ENCODE results near the gene IL23R. TPM values are rescaled to one million over a fixed set of nuclear protein-coding genes. Genes with fewer than 3 reads are reported as not detected.

Gene IL23R
- total and polyA plus RNA-seq, 2 of the 8 experiments (the other 6 are each of a cell fraction or from before 2014, with no cell fraction given) = not detected

DNA sequence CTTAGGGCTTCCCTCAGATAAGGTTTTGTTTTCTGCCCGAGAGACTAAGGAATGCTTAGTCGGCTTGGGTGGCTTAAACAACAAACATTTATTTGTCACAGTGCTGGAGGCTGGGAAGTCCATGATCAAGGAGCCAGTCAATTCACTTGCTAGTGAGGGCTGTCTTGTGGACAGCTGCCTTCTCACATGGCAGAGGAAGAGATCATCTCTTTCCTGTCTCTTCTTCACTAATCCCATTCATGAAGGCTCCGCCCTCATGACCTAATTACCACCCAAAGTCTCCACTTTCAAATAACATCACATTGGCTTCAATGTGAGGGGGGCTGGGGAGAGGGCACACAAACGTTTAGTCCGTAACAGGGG, 90.9 kb downstream of the IL23R start:
- H3K4me2 ChIP-seq (ENCODE audit: insufficient read depth in 1 of 2, low read depth in 2 of 2, low read length in 2 of 2) = no peak overlapping the region
- H4K91ac ChIP-seq (replicated peaks; ENCODE audit: insufficient read length, low read length) = no peak overlapping the region
- H3K18ac ChIP-seq (ENCODE audit: extremely low read depth, low read length) = no peak overlapping the region
- H3K23me2 ChIP-seq (ENCODE audit: low read depth, low read length) = no peaks in the 10 kb centered on the region
- POLR2A ChIA-PET (ENCODE audit: partially characterized antibody) = no interaction called here
- H2BK20ac ChIP-seq (ENCODE audit: low read length) = no peak overlapping the region
- H3K9me3 ChIP-seq (ENCODE audit: insufficient read depth in 2 of 2, low read depth in 1 of 2, low read length in 1 of 2) = peaks cover 0 to 7% of the 10 kb centered on the region in 2 experiments; a peak in 2 of 4 replicates
- no peak overlapping the region for H4K5ac ChIP-seq (ENCODE audit: insufficient read length, low read depth, low read length)
- no peak overlapping the region for H3K23ac ChIP-seq (ENCODE audit: insufficient read length)
- no peaks in the 10 kb centered on the region for H3K79me1 ChIP-seq (ENCODE audit: low read depth, low read length)
- peaks cover 0 to 13% (median 4%) of the 10 kb centered on the region in 4 experiments; a peak in 3 of 7 replicates for H3K4me1 ChIP-seq (replicated peaks in 1 of 4; ENCODE audit: control insufficient read depth in 3 of 4, insufficient read depth in 4 of 4, low read length in 3 of 4)
- no peak overlapping the region for H2AK5ac ChIP-seq (ENCODE audit: low read depth, low read length)
- TF ChIP-seq ASH2L (IDR thresholded peaks at IDR 0.05; ENCODE audit: low read length) (no peak), SP4 (IDR thresholded peaks at IDR 0.05; ENCODE audit: low read length) (no peak), TCF12 (IDR thresholded peaks at IDR 0.05; ENCODE audit: low read depth, low read length) (no peak), MAFK (IDR thresholded peaks at IDR 0.05; ENCODE audit: low read depth, low read length) (no peak), SP1 (IDR thresholded peaks at IDR 0.05; ENCODE audit: low read depth, low read length) (no peak), GTF2F1 (IDR thresholded peaks at IDR 0.05; ENCODE audit: borderline replicate concordance, low read depth, low read length) (no peak), RAD21 (IDR thresholded peaks at IDR 0.05 in 1 of 2, conservative IDR thresholded peaks at IDR 0.05 in 1 of 2; ENCODE audit: low read depth in 2 of 2, low read length in 2 of 2) (no peak), BRCA1 (IDR thresholded peaks at IDR 0.05; ENCODE audit: low read depth, low read length) (no peak), JUN (IDR thresholded peaks at IDR 0.05; ENCODE audit: low read depth, low read length) (no peak)
- no peak overlapping the region for H3K4ac ChIP-seq (replicated peaks; ENCODE audit: insufficient read length, low read depth, low read length)
- H4K8ac ChIP-seq (ENCODE audit: extremely low read depth, insufficient read depth, low read length) = no peak overlapping the region
- no peak overlapping the region for H2BK120ac ChIP-seq (replicated peaks; ENCODE audit: low read depth, low read length)
- no peak overlapping the region for H2AFZ ChIP-seq (ENCODE audit: low read length)
- H2BK5ac ChIP-seq (ENCODE audit: low read depth, low read length) = no peak overlapping the region; the same call in 1 of the 2 replicates
- H3K27ac ChIP-seq (ENCODE audit: low read depth, low read length) = no peak overlapping the region
- DNase-seq (ENCODE audit: low read depth in 1 of 2, low spot score in 2 of 2) (no peak), FAIRE-seq (no peak)
- H2BK12ac ChIP-seq (ENCODE audit: low read depth, low read length) = no peak overlapping the region
- no peak overlapping the region for H3K56ac ChIP-seq (replicated peaks; ENCODE audit: insufficient read length, low read depth, low read length)
- no peaks in the 10 kb centered on the region for H3K79me2 ChIP-seq (ENCODE audit: control insufficient read depth in 1 of 2, insufficient read depth in 2 of 2, low read length in 2 of 2)
- WGBS, 2 experiments (ENCODE audit: extremely low coverage in 1 of 2, insufficient coverage in 1 of 2, insufficient read length in 1 of 2, insufficient replicate concordance in 2 of 2, low coverage in 1 of 2, low lambda C conversion rate in 2 of 2, missing lambda C conversion rate in 1 of 2) = 80% methylated on average over 5 of the region's 5 CpGs; no CpG with 5 or more reads in 1 of the 2 experiments
- CTCF ChIA-PET (ENCODE audit: partially characterized antibody) = interaction anchor here (1.5 to 1.6 kb wide), 2 partner anchors 45 to 243 kb away, joined by 6 to 12 read pairs; no protein-coding TSS in a partner anchor
- no peak overlapping the region for H3K4me3 ChIP-seq (ENCODE audit: extremely low read depth in 1 of 4, insufficient read depth in 2 of 4, low read depth in 3 of 4, low read length in 4 of 4)
- H3K36me3 ChIP-seq (ENCODE audit: control insufficient read depth in 2 of 4, insufficient read depth in 4 of 4, low read length in 3 of 4) = no peaks in the 10 kb centered on the region
- H3K27me3 ChIP-seq (replicated peaks in 1 of 4; ENCODE audit: control insufficient read depth in 3 of 4, extremely low read depth in 1 of 4, insufficient read depth in 3 of 4, low read length in 3 of 4) = no peaks in the 10 kb centered on the region
- no peaks in the 10 kb centered on the region for H4K20me1 ChIP-seq (replicated peaks in 1 of 2; ENCODE audit: control insufficient read depth in 1 of 2, insufficient read depth in 2 of 2, low read length in 2 of 2)
- H3K14ac ChIP-seq (ENCODE audit: insufficient read length) = no peak overlapping the region
- H3K9ac ChIP-seq (replicated peaks in 1 of 4; ENCODE audit: extremely low read depth in 1 of 4, low read depth in 3 of 4, low read length in 3 of 4) = no peak overlapping the region
- H2BK15ac ChIP-seq (ENCODE audit: low read length) = no peak overlapping the region

Measured in H1 (cell line).